Ishikawa (cell line): ENCODE results near the gene EIF3L.

ENCODE experiments used
- CEBPB ChIP-seq: IDR thresholded peaks from 2 replicates; pipeline ENCODE4 v1.6.1; 2012
- CREB1 ChIP-seq: IDR thresholded peaks from 2 replicates; pipeline ENCODE4 v1.6.1; 2012; ENCODE audit warnings: low read depth
- EGR1 ChIP-seq: IDR thresholded peaks from 2 replicates; pipeline ENCODE4 v1.6.1; 2012
- EP300 ChIP-seq: IDR thresholded peaks from 2 replicates; pipeline ENCODE4 v1.6.1; 2012; ENCODE audit warnings: borderline replicate concordance
- FOXM1 ChIP-seq: IDR thresholded peaks from 2 replicates; pipeline ENCODE4 v1.6.1; 2012; ENCODE audit warnings: low read depth, borderline replicate concordance
- NFIC ChIP-seq: IDR thresholded peaks from 2 replicates; pipeline ENCODE4 v1.6.1; 2012
- RAD21 ChIP-seq: IDR thresholded peaks from 2 replicates; pipeline ENCODE4 v1.6.1; 2012; ENCODE audit warnings: low read depth
- TAF1 ChIP-seq: IDR thresholded peaks from 2 replicates; pipeline ENCODE4 v1.6.1; 2012; ENCODE audit warnings: low read depth, mild to moderate bottlenecking
- TCF12 ChIP-seq: IDR thresholded peaks from 2 replicates; pipeline ENCODE4 v1.6.1; 2012; ENCODE audit warnings: low read depth
- TEAD4 ChIP-seq: IDR thresholded peaks from 2 replicates; pipeline ENCODE4 v1.6.1; 2012
- YY1 ChIP-seq: IDR thresholded peaks from 2 replicates; pipeline ENCODE4 v1.6.1; 2012; ENCODE audit warnings: low read depth
- ZBTB7A ChIP-seq: IDR thresholded peaks from 2 replicates; pipeline ENCODE4 v1.6.1; 2012; ENCODE audit warnings: low read depth
- TF ChIP-seq, protein P1 (sequence below): IDR thresholded peaks from 2 replicates; pipeline ENCODE4 v1.6.1; 2012; ENCODE audit warnings: low read depth, mild to moderate bottlenecking
- TF ChIP-seq, protein P2 (sequence below): IDR thresholded peaks from 2 replicates; pipeline ENCODE4 v1.6.1; 2012
- TF ChIP-seq, protein P3 (sequence below): IDR thresholded peaks from 2 replicates; pipeline ENCODE4 v1.6.1; 2012

EIF3L gene

DNA sequence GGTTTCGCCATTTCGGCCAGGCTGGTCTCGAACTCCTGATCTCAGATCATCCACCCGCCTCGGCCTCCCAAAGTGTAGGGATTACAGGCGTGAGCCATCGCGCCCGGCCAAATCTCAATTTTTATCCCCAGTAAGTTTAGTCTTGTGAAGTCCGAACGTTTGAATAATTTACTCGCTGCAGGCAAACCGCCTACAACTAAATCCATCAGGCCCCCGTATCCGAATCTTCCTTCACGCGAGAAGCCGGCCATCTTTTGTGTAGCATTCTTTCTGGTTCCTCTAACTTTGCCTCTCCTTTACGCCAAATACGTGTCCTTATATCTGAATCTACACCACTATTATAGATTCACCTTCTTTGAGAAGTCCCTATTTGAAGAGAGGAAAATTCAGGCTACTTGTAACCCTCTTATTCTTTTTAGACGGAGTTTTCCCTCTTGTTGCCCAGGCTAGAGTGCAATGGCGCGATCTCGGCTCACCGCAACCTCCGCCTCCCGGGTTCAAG, 581 bp upstream of the EIF3L start:
- TF ChIP-seq ZBTB7A (no peak), CREB1 (no peak), RAD21 (no peak), EP300 (no peak), FOXM1 (no peak), EGR1 (no peak), TAF1 (no peak), TCF12 (no peak), NFIC (no peak), YY1 (no peak), CEBPB (no peak)
- TF ChIP-seq, protein P1, sequence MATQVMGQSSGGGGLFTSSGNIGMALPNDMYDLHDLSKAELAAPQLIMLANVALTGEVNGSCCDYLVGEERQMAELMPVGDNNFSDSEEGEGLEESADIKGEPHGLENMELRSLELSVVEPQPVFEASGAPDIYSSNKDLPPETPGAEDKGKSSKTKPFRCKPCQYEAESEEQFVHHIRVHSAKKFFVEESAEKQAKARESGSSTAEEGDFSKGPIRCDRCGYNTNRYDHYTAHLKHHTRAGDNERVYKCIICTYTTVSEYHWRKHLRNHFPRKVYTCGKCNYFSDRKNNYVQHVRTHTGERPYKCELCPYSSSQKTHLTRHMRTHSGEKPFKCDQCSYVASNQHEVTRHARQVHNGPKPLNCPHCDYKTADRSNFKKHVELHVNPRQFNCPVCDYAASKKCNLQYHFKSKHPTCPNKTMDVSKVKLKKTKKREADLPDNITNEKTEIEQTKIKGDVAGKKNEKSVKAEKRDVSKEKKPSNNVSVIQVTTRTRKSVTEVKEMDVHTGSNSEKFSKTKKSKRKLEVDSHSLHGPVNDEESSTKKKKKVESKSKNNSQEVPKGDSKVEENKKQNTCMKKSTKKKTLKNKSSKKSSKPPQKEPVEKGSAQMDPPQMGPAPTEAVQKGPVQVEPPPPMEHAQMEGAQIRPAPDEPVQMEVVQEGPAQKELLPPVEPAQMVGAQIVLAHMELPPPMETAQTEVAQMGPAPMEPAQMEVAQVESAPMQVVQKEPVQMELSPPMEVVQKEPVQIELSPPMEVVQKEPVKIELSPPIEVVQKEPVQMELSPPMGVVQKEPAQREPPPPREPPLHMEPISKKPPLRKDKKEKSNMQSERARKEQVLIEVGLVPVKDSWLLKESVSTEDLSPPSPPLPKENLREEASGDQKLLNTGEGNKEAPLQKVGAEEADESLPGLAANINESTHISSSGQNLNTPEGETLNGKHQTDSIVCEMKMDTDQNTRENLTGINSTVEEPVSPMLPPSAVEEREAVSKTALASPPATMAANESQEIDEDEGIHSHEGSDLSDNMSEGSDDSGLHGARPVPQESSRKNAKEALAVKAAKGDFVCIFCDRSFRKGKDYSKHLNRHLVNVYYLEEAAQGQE = no peak
- TF ChIP-seq, protein P2, sequence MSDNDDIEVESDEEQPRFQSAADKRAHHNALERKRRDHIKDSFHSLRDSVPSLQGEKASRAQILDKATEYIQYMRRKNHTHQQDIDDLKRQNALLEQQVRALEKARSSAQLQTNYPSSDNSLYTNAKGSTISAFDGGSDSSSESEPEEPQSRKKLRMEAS = no peak
- TF ChIP-seq, protein P3, sequence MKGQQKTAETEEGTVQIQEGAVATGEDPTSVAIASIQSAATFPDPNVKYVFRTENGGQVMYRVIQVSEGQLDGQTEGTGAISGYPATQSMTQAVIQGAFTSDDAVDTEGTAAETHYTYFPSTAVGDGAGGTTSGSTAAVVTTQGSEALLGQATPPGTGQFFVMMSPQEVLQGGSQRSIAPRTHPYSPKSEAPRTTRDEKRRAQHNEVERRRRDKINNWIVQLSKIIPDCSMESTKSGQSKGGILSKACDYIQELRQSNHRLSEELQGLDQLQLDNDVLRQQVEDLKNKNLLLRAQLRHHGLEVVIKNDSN = no peak

DNA sequence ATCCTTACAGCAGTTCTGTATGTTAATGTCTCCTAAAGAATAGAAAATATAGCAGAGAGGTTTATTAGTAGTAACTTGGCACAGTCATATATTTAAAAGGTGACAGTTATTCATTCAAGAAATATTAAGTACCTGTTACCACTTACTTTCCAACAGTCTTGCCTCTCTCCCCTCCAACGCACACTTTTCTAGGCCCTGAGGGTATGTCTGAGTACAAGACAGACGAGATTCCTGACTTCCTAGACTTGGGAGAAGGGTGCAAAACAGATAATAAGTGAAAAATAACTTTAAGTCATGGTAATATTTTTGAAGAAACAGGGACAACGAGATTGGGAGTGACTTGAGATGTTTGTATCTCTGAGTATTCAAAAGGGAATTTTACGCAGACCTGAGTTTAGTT, 1.6 kb downstream of the EIF3L start:
- TF ChIP-seq NFIC = no peak

DNA sequence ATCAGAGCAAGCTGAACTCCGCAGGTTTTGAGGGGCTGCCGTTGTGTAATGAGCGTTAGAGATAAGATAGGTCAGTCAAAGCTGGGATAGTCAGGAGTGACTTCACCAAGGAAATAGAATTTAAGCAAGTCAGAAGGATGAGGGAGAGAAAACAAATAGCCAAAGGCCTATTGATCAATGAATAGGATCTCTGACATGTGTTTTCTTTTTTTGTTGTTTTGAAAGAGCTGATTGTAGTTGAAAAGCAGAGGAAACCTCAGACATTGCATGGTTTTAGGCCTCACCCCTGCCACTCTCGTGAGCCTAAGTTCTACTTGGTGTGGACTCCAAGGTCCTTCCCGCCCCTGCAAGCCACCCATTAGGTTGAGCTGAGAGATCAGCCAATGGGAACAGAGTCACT, 3.2 kb downstream of the EIF3L start:
- TF ChIP-seq YY1 (no peak), EGR1 (no peak), EP300 (no peak), TCF12 (no peak), NFIC (no peak), CREB1 (no peak), ZBTB7A (no peak), TEAD4 (no peak), CEBPB (no peak), FOXM1 (no peak), RAD21 (no peak), TAF1 (no peak)
- TF ChIP-seq, protein P3 = no peak
- TF ChIP-seq, protein P2 = no peak
- TF ChIP-seq, protein P1 = no peak

DNA sequence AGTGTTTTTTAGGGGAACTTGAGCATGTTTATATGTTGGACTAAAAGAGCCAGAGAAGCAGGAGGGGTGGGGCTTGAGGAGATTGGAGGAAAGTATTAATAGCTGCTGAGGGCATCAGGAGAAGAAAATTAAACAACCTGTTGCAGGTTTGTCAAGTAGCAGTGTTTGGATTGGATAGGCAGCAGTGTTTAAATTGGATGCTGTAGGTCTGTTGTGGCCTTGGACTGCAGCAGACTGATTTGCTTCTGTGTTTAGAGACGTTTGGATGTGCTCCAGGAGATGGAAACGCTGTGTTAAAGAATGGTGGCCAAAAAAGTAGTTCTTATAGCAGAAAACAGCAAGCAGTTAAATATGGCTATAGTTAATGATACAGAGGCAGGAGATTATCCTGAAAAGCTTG, 5.7 kb downstream of the EIF3L start:
- TF ChIP-seq TAF1 (no peak), EGR1 (no peak), CEBPB (no peak), YY1 (no peak), NFIC (no peak), CREB1 (no peak)
- TF ChIP-seq, protein P2 = no peak

DNA sequence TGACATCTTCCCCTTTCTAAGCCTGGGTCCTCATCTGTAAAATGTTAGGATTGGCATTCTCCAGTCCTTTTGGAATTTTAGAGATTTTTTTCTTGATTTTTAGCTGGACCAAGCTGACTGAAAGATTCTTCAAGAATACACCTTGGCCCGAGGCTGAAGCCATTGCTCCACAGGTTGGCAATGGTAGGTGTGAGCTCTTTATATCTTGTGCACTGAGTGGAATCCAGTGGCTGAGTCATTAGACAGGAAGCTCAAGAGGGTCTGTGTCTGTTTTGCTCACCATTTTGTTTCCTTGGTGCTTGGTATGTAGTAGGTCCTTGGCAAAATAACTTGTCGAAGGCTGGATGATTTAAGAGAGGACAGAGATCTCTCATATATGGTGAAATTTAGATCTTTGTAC, 6.2 kb downstream of the EIF3L start:
- TF ChIP-seq EP300 = no peak
- no peak for TF ChIP-seq CEBPB
- no peak for TF ChIP-seq YY1
- TF ChIP-seq TCF12 = no peak
- TF ChIP-seq ZBTB7A = no peak
- TF ChIP-seq RAD21 = no peak
- no peak for TF ChIP-seq TAF1
- TF ChIP-seq, protein P2 = no peak
- TF ChIP-seq EGR1 = no peak
- TF ChIP-seq CREB1 = no peak
- TF ChIP-seq FOXM1 = no peak
- no peak for TF ChIP-seq NFIC

DNA sequence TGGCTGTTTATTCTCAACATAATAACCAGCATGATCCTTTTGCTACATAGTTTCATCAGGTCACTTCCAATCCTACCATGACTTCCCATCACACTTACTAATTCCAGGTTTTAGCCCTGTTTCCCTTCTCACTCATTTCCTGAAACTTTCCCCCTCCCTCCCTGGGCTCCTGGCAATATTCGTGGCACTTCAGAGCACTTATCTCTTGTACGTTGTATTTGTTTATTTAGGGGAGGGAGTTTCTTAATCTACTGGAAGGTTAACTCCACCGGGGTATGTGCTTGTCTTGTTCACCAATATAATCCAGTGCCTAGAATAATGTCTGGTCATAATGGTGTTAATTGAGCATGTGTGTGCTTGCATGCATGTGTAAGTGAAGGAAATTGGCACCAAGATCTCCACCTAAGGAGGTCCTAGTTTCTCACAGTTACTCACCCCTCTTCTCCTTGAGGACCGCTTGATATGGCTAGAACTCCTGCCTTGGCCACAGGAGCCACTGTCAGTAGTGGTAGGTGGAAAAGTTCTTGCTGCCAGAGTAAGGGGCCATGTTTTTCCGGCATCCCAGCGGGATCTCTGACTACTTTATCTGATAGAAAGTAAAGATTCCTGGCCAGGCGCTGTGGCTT, 11.7 kb downstream of the EIF3L start:
- no peak for TF ChIP-seq YY1
- TF ChIP-seq, protein P2 = no peak
- TF ChIP-seq EGR1 = no peak
